Panc1 (cell line): Measurements from ENCODE around the gene RGPD3. TPM values are rescaled to one million over a fixed set of nuclear protein-coding genes. Genes with fewer than 3 reads are reported as not detected.
A peak's percentile ranks its signal among the peaks of the same experiment; 100 is the strongest.
"Not testable (repeated sequence)": the region's sequence is repeated elsewhere in the genome, so short reads cannot be mapped to it uniquely, and the experiment has no call there.

Experiments
- ATAC-seq: fragments of 200-7000 bp; cut with Tn5 transposase; 2 replicates; pipeline ENCODE4 v1.9.1; 2020; ENCODE audit warnings: mild to moderate bottlenecking, moderate library complexity
- BruUV-seq: library from RNA; stranded (reverse); fragments of 400-500 nt; replicated peaks from 2 replicates; lab custom pipeline; 2021; lab: Mats Ljungman, UMichigan
- CTCF ChIA-PET: fragments of 300-600 bp; sonication (Branson Sonifier 250); formaldehyde crosslinking; loops from one replicate; lab custom pipeline; 2022; ENCODE audit warnings: antibody characterized with exemption; lab: Charles Lee
- POLR2A ChIA-PET: fragments of 300-600 bp; sonication (Branson Sonifier 250); formaldehyde crosslinking; loops from one replicate; lab custom pipeline; 2022; ENCODE audit warnings: antibody characterized with exemption; lab: Charles Lee
- DNase-seq: peaks from one replicate; pipeline ENCODE4 v3.0.0-alpha.2; 2010; ENCODE audit warnings: low read depth, low spot score
- H3K27ac ChIP-seq: 2 replicates; pipeline ENCODE4 v1.5.1; 2011; ENCODE audit warnings: mild to moderate bottlenecking, low read length, inconsistent platforms
- H3K27me3 ChIP-seq: fragments of 200-500 bp; sonication (Bioruptor generic); 2 replicates; pipeline ENCODE4 v1.6.0; 2014; ENCODE audit warnings: low read length, inconsistent platforms; ENCODE audit not compliant: control insufficient read depth, insufficient read depth
- H3K36me3 ChIP-seq: fragments of 200-500 bp; sonication (Bioruptor generic); 2 replicates; pipeline ENCODE4 v1.5.1; 2014; ENCODE audit warnings: inconsistent platforms, mild to moderate bottlenecking, low read length, moderate library complexity; ENCODE audit not compliant: control insufficient read depth, insufficient read depth
- H3K4me1 ChIP-seq: 2 replicates; pipeline ENCODE4 v1.5.1; 2011; ENCODE audit warnings: inconsistent platforms, mild to moderate bottlenecking, low read length, moderate library complexity; ENCODE audit not compliant: control insufficient read depth, insufficient read depth
- H3K4me3 ChIP-seq, 2 experiments: 2 replicates each; pipeline ENCODE4 v1.5.1; 2011 to 2012; ENCODE audit warnings: low read depth in 2 of 2, low read length in 2 of 2, mild to moderate bottlenecking in 2 of 2, inconsistent platforms in 1 of 2, moderate library complexity in 1 of 2
- H3K9me3 ChIP-seq: fragments of 200-500 bp; sonication (Bioruptor generic); 2 replicates; pipeline ENCODE4 v1.5.1; 2014; ENCODE audit warnings: low read depth, mild to moderate bottlenecking, inconsistent platforms, low read length, moderate library complexity; ENCODE audit not compliant: control insufficient read depth, insufficient read depth
- in situ Hi-C: cut with HindIII; loops from 2 replicates; pipeline ENCODE4 v1.10.0; 2016; ENCODE audit warnings: low sequenced_read_pairs, low pct_unique_long_range_greater_than_20kb
- intact Hi-C: fragments of 100-400 bp; cut with micrococcal nuclease; formaldehyde crosslinking; loops from one replicate; pipeline ENCODE4 v1.10.0; 2022; ENCODE audit not compliant: unreplicated experiment
- total RNA-seq: library from RNA; stranded (reverse); gene quantifications from one replicate; pipeline ENCODE4 v1.2.1, GENCODE V29; 2021; ENCODE audit not compliant: unreplicated experiment

The RGPD3 gene
- total RNA-seq, 1 experiment from 2014 or later, result 0.31 TPM

- POLR2A ChIA-PET, H3K27me3 ChIP-seq, DNase-seq, H3K9me3 ChIP-seq, intact Hi-C loops, H3K4me1 ChIP-seq, BruUV-seq, H3K27ac ChIP-seq, CTCF ChIA-PET, H3K4me3 ChIP-seq, in situ Hi-C loops, H3K36me3 ChIP-seq, ATAC-seq: not testable (repeated sequence)
Measured at GRCh38 chr2:106500350-106500749, 32.1 kb upstream of the RGPD3 start.

- BruUV-seq, intact Hi-C loops, CTCF ChIA-PET: not testable (repeated sequence)
Measured at GRCh38 chr2:106498549-106498948, 30.3 kb upstream of the RGPD3 start.

GRCh38 chr2:106492913-106493312 is 24.7 kb upstream of the RGPD3 start:
- H3K27ac ChIP-seq, BruUV-seq, H3K9me3 ChIP-seq, CTCF ChIA-PET, H3K4me3 ChIP-seq, H3K36me3 ChIP-seq, POLR2A ChIA-PET, H3K4me1 ChIP-seq, H3K27me3 ChIP-seq, in situ Hi-C loops, DNase-seq, ATAC-seq, intact Hi-C loops: not testable (repeated sequence)

More at GRCh38 chr2:106498549-106498948, 30.3 kb upstream of the RGPD3 start:
- DNase-seq, ATAC-seq, H3K9me3 ChIP-seq, H3K4me3 ChIP-seq, H3K36me3 ChIP-seq, POLR2A ChIA-PET, H3K27ac ChIP-seq, in situ Hi-C loops, H3K27me3 ChIP-seq, H3K4me1 ChIP-seq: not testable (repeated sequence)

- DNase-seq, ATAC-seq, H3K27ac ChIP-seq, H3K9me3 ChIP-seq, CTCF ChIA-PET, POLR2A ChIA-PET, H3K4me1 ChIP-seq, in situ Hi-C loops, H3K27me3 ChIP-seq, H3K36me3 ChIP-seq, intact Hi-C loops, H3K4me3 ChIP-seq, BruUV-seq: not testable (repeated sequence)
Measured at GRCh38 chr2:106492399-106492798, 24.2 kb upstream of the RGPD3 start.

- POLR2A ChIA-PET, result not testable (repeated sequence)
Measured at GRCh38 chr2:106489701-106490100, 21.5 kb upstream of the RGPD3 start.

GRCh38 chr2:106487386-106488191 is 19.4 kb upstream of the RGPD3 start:
- H3K4me3 ChIP-seq, H3K27ac ChIP-seq, DNase-seq, in situ Hi-C loops, BruUV-seq, CTCF ChIA-PET, H3K36me3 ChIP-seq, POLR2A ChIA-PET, H3K27me3 ChIP-seq, intact Hi-C loops, H3K4me1 ChIP-seq, H3K9me3 ChIP-seq: not testable (repeated sequence)
- ATAC-seq, result 0 out of 2 replicates have a peak, but pooled peaks have one; percentile 30

More at GRCh38 chr2:106489701-106490100, 21.5 kb upstream of the RGPD3 start:
- BruUV-seq, ATAC-seq, H3K27me3 ChIP-seq, H3K27ac ChIP-seq, H3K36me3 ChIP-seq, CTCF ChIA-PET, H3K9me3 ChIP-seq, DNase-seq, H3K4me1 ChIP-seq, intact Hi-C loops, H3K4me3 ChIP-seq, in situ Hi-C loops: not testable (repeated sequence)

- in situ Hi-C loops, CTCF ChIA-PET, ATAC-seq: not testable (repeated sequence)
Measured at GRCh38 chr2:106486551-106487385, 18.6 kb upstream of the RGPD3 start, which contains the start of gene CD8B2. Gene CD8B2, plus strand, starts transcription at chr2:106487364. Its CDS starts 63 bp downstream, at chr2:106487427.

More at GRCh38 chr2:106486551-106487385, 18.6 kb upstream of the RGPD3 start, which contains the start of gene CD8B2:
- H3K4me3 ChIP-seq, DNase-seq, H3K27me3 ChIP-seq, BruUV-seq, intact Hi-C loops, H3K27ac ChIP-seq, H3K36me3 ChIP-seq, H3K4me1 ChIP-seq, POLR2A ChIA-PET, H3K9me3 ChIP-seq: not testable (repeated sequence)
